ENCODE measurements around the gene TCL1B. TPM values are rescaled to one million over a fixed set of nuclear protein-coding genes. Genes with fewer than 3 reads are reported as not detected.

The TCL1B gene
- total and polyA plus RNA-seq, 2 experiments from 2014 or later = not detected

- no peak for DNase-seq
- H4K20me1 ChIP-seq (ENCODE audit: insufficient read depth) = no peaks in the 10 kb centered on the region
- no peak overlapping the region for H2AFZ ChIP-seq
- no peaks in the 10 kb centered on the region for H3F3A ChIP-seq (ENCODE audit: insufficient read depth)
- no peaks in the 10 kb centered on the region for H3K79me2 ChIP-seq (ENCODE audit: insufficient read depth)
- no peaks in the 10 kb centered on the region for H3K4me1 ChIP-seq (ENCODE audit: insufficient read depth)
- H3K36me3 ChIP-seq (ENCODE audit: low read depth) = no peaks in the 10 kb centered on the region
- H3K4me2 ChIP-seq (ENCODE audit: unreplicated experiment) = no peak overlapping the region
- H3K9me3 ChIP-seq (ENCODE audit: low read depth) = no peaks in the 10 kb centered on the region
- peaks cover 8% of the 10 kb centered on the region; the same call in 1 of the 2 replicates for H3K27me3 ChIP-seq (replicated peaks; ENCODE audit: insufficient read depth)
- no peak overlapping the region for H3K27ac ChIP-seq
- H3K9me2 ChIP-seq (ENCODE audit: insufficient read depth) = no peaks in the 10 kb centered on the region
- no peak overlapping the region for H3K4me3 ChIP-seq
- in situ Hi-C loops (cut with MboI) = no loop called here
- whole genome bisulfite sequencing, 2 experiments (ENCODE audit: low coverage in 1 of 2, low lambda C conversion rate in 2 of 2, missing lambda C conversion rate in 2 of 2) = 29 to 37% methylated on average over 3 of the region's 3 CpGs
- no peak overlapping the region for H3K9ac ChIP-seq
- TF ChIP-seq EZH2 (IDR thresholded peaks at IDR 0.05; ENCODE audit: insufficient read depth, poor library complexity, severe bottlenecking) = no peak
Observed at GRCh38 chr14:95703805-95704204, 17.6 kb downstream of the TCL1B start.

- H3K4me3 ChIP-seq = no peak overlapping the region
- no peaks in the 10 kb centered on the region for H3F3A ChIP-seq (ENCODE audit: insufficient read depth)
- no peaks in the 10 kb centered on the region for H4K20me1 ChIP-seq (ENCODE audit: insufficient read depth)
- H3K4me2 ChIP-seq (ENCODE audit: unreplicated experiment) = no peak overlapping the region
- peaks cover 8% of the 10 kb centered on the region; the same call in 1 of the 2 replicates for H3K27me3 ChIP-seq (replicated peaks; ENCODE audit: insufficient read depth)
- no peak for DNase-seq
- 63 to 66% methylated on average over 4 of the region's 4 CpGs for WGBS, 2 experiments (ENCODE audit: low coverage in 1 of 2, low lambda C conversion rate in 2 of 2, missing lambda C conversion rate in 2 of 2)
- no peak overlapping the region for H3K9ac ChIP-seq
- no peak overlapping the region for H3K27ac ChIP-seq
- no peaks in the 10 kb centered on the region for H3K36me3 ChIP-seq (ENCODE audit: low read depth)
- TF ChIP-seq EZH2phosphoT487 (IDR thresholded peaks at IDR 0.05; ENCODE audit: insufficient read depth, low read depth) (no peak), EZH2 (IDR thresholded peaks at IDR 0.05; ENCODE audit: insufficient read depth, poor library complexity, severe bottlenecking) (no peak)
- no peaks in the 10 kb centered on the region for H3K79me2 ChIP-seq (ENCODE audit: insufficient read depth)
- in situ Hi-C loops (cut with MboI) = no loop called here
- H3K4me1 ChIP-seq (ENCODE audit: insufficient read depth) = no peaks in the 10 kb centered on the region
- H3K9me2 ChIP-seq (ENCODE audit: insufficient read depth) = no peaks in the 10 kb centered on the region
- no peak overlapping the region for H2AFZ ChIP-seq
- H3K9me3 ChIP-seq (ENCODE audit: low read depth) = no peaks in the 10 kb centered on the region
Observed at GRCh38 chr14:95705518-95705917, 19.3 kb downstream of the TCL1B start.

GRCh38 chr14:95707327-95707726, 21.1 kb downstream of the TCL1B start:
- Histone ChIP-seq H3K27me3 (replicated peaks; ENCODE audit: insufficient read depth) (peaks cover 8% of the 10 kb centered on the region; the same call in 1 of the 2 replicates), H3K4me1 (ENCODE audit: insufficient read depth) (no peaks in the 10 kb centered on the region), H3K79me2 (ENCODE audit: insufficient read depth) (no peaks in the 10 kb centered on the region), H3F3A (ENCODE audit: insufficient read depth) (no peaks in the 10 kb centered on the region), H3K4me2 (ENCODE audit: unreplicated experiment) (no peak overlapping the region), H3K27ac (no peak overlapping the region), H3K36me3 (ENCODE audit: low read depth) (no peaks in the 10 kb centered on the region), H3K4me3 (no peak overlapping the region), H3K9ac (no peak overlapping the region), H4K20me1 (ENCODE audit: insufficient read depth) (no peaks in the 10 kb centered on the region), H3K9me3 (ENCODE audit: low read depth) (no peaks in the 10 kb centered on the region), H3K9me2 (ENCODE audit: insufficient read depth) (no peaks in the 10 kb centered on the region), H2AFZ (no peak overlapping the region)
- no peak for TF ChIP-seq EZH2 (IDR thresholded peaks at IDR 0.05; ENCODE audit: insufficient read depth, poor library complexity, severe bottlenecking)
- TF ChIP-seq EZH2phosphoT487 (IDR thresholded peaks at IDR 0.05; ENCODE audit: insufficient read depth, low read depth) = no peak
- 53 to 64% methylated on average over 5 of the region's 5 CpGs for WGBS, 2 experiments (ENCODE audit: low coverage in 1 of 2, low lambda C conversion rate in 2 of 2, missing lambda C conversion rate in 2 of 2)
- DNase-seq = no peak
- in situ Hi-C loops (cut with MboI) = no loop called here

GRCh38 chr14:95710106-95710505, 23.9 kb downstream of the TCL1B start:
- in situ Hi-C loops (cut with MboI) = no loop called here
- Histone ChIP-seq H3K4me2 (ENCODE audit: unreplicated experiment) (no peak overlapping the region), H3K27ac (no peak overlapping the region), H3K36me3 (ENCODE audit: low read depth) (no peaks in the 10 kb centered on the region), H3K9me3 (ENCODE audit: low read depth) (no peaks in the 10 kb centered on the region), H4K20me1 (ENCODE audit: insufficient read depth) (no peaks in the 10 kb centered on the region), H2AFZ (no peak overlapping the region), H3K9me2 (ENCODE audit: insufficient read depth) (no peaks in the 10 kb centered on the region), H3K4me1 (ENCODE audit: insufficient read depth) (no peaks in the 10 kb centered on the region), H3K27me3 (replicated peaks; ENCODE audit: insufficient read depth) (peaks cover 4% of the 10 kb centered on the region; the same call in 1 of the 2 replicates), H3K9ac (no peak overlapping the region), H3K4me3 (no peak overlapping the region), H3K79me2 (ENCODE audit: insufficient read depth) (no peaks in the 10 kb centered on the region), H3F3A (ENCODE audit: insufficient read depth) (no peaks in the 10 kb centered on the region)
- WGBS, 2 experiments (ENCODE audit: low coverage in 1 of 2, low lambda C conversion rate in 2 of 2, missing lambda C conversion rate in 2 of 2) = 59 to 60% methylated on average over 17 of the region's 17 CpGs
- no peak for DNase-seq
- TF ChIP-seq EZH2phosphoT487 (IDR thresholded peaks at IDR 0.05; ENCODE audit: insufficient read depth, low read depth) = no peak
- no peak for TF ChIP-seq EZH2 (IDR thresholded peaks at IDR 0.05; ENCODE audit: insufficient read depth, poor library complexity, severe bottlenecking)
